MM.1S (cell line): Measurements from ENCODE around the gene LHFPL2.

Source experiments
- DNase-seq: peaks from one replicate; pipeline ENCODE4 v3.0.0-alpha.2; 2015
- H2AFZ ChIP-seq: fragments of 300-600 bp; sonication (generic); 2 replicates; pipeline ENCODE4 v1.6.0; 2016; ENCODE audit warnings: antibody characterized with exemption, low read length
- H3F3A ChIP-seq: fragments of 300-600 bp; sonication (generic); 2 replicates; pipeline ENCODE4 v1.6.1; 2016; ENCODE audit warnings: mild to moderate bottlenecking, antibody characterized with exemption, low read length, moderate library complexity, mixed read lengths; ENCODE audit not compliant: insufficient read depth
- H3K27ac ChIP-seq: fragments of 300-600 bp; sonication (generic); 2 replicates; pipeline ENCODE4 v1.5.1; 2016; ENCODE audit warnings: mild to moderate bottlenecking, low read length
- H3K27me3 ChIP-seq: fragments of 300-600 bp; sonication (generic); replicated peaks from 2 replicates; pipeline ENCODE4 v1.6.0; 2016; ENCODE audit warnings: low read length; ENCODE audit not compliant: insufficient read depth
- H3K36me3 ChIP-seq: fragments of 300-600 bp; sonication (generic); replicated peaks from 2 replicates; pipeline ENCODE4 v1.6.1; 2016; ENCODE audit warnings: mild to moderate bottlenecking, low read length, mixed read lengths; ENCODE audit not compliant: insufficient read depth
- H3K4me1 ChIP-seq: fragments of 300-600 bp; sonication (generic); 2 replicates; pipeline ENCODE4 v1.6.1; 2016; ENCODE audit warnings: low read length, mixed read lengths
- H3K4me2 ChIP-seq: fragments of 300-600 bp; sonication (generic); 2 replicates; pipeline ENCODE4 v1.6.0; 2016; ENCODE audit warnings: low read depth, low read length
- H3K4me3 ChIP-seq: fragments of 300-600 bp; sonication (generic); 2 replicates; pipeline ENCODE4 v1.5.1; 2016; ENCODE audit warnings: low read length, mixed read lengths
- H3K79me2 ChIP-seq: fragments of 300-600 bp; sonication (generic); 2 replicates; pipeline ENCODE4 v1.6.1; 2016; ENCODE audit warnings: mixed run types, low read length, mixed read lengths
- H3K9ac ChIP-seq: fragments of 300-600 bp; sonication (generic); 2 replicates; pipeline ENCODE4 v1.6.1; 2016; ENCODE audit warnings: low read length, mixed read lengths
- H3K9me2 ChIP-seq: fragments of 300-600 bp; sonication (generic); replicated peaks from 2 replicates; pipeline ENCODE4 v1.6.1; 2016; ENCODE audit warnings: mild to moderate bottlenecking, low read length, mixed read lengths; ENCODE audit not compliant: insufficient read depth
- H3K9me3 ChIP-seq: fragments of 300-600 bp; sonication (generic); replicated peaks from 2 replicates; pipeline ENCODE4 v1.6.1; 2016; ENCODE audit warnings: mild to moderate bottlenecking, low read length, mixed read lengths; ENCODE audit not compliant: insufficient read depth
- H4K20me1 ChIP-seq: fragments of 300-600 bp; sonication (generic); 2 replicates; pipeline ENCODE4 v1.6.1; 2016; ENCODE audit warnings: mild to moderate bottlenecking, low read length, moderate library complexity, mixed read lengths; ENCODE audit not compliant: insufficient read depth
- EZH2 ChIP-seq: fragments of 300-600 bp; sonication (generic); optimal IDR thresholded peaks from 2 replicates; pipeline ENCODE3; 2017; ENCODE audit warnings: low read depth, mild to moderate bottlenecking, antibody characterized with exemption, low read length, mixed read lengths
- EZH2phosphoT487 ChIP-seq: fragments of 300-600 bp; sonication (generic); IDR thresholded peaks from 2 replicates; pipeline ENCODE4 v1.6.1; 2018; ENCODE audit warnings: antibody characterized with exemption, low read length
- TF ChIP-seq, protein P1 (sequence below): fragments of 300-600 bp; sonication (generic); IDR thresholded peaks from 2 replicates; pipeline ENCODE4 v1.5.1; 2016; ENCODE audit warnings: antibody characterized with exemption, low read length, mixed read lengths

Gene LHFPL2

DNA sequence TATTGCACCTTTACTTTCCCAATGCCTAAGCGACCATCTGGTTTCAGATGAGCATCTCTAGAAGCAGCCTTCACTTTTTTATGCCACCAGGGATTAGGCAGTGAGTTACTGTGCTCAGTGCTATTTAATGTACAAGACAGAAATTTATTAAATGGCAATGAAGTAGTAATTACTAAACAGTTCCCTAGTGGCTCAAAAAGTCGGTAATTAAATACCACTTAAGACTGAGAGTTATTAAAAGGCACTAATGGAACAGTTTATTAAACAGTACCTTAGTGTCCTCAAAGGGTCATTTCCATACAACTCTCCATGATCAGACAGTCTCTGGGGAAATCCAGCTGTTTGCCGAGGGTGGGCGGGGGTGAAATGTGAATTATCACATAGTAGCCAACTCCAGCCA, 42.3 kb downstream of the LHFPL2 start:
- Histone ChIP-seq H3K79me2 (no peaks in the 10 kb centered on the region), H3K9me2 (no peaks in the 10 kb centered on the region), H3K4me2 (no peak overlapping the region), H3K9ac (no peak overlapping the region), H3K4me3 (no peak overlapping the region), H2AFZ (no peak overlapping the region), H3K9me3 (no peaks in the 10 kb centered on the region), H3K4me1 (no peaks in the 10 kb centered on the region), H3F3A (no peaks in the 10 kb centered on the region), H3K36me3 (no peaks in the 10 kb centered on the region), H3K27me3 (no peaks in the 10 kb centered on the region), H3K27ac (no peak overlapping the region), H4K20me1 (no peaks in the 10 kb centered on the region)
- no peak for DNase-seq
- TF ChIP-seq EZH2: no peak
- no peak for TF ChIP-seq EZH2phosphoT487
- TF ChIP-seq, protein P1, sequence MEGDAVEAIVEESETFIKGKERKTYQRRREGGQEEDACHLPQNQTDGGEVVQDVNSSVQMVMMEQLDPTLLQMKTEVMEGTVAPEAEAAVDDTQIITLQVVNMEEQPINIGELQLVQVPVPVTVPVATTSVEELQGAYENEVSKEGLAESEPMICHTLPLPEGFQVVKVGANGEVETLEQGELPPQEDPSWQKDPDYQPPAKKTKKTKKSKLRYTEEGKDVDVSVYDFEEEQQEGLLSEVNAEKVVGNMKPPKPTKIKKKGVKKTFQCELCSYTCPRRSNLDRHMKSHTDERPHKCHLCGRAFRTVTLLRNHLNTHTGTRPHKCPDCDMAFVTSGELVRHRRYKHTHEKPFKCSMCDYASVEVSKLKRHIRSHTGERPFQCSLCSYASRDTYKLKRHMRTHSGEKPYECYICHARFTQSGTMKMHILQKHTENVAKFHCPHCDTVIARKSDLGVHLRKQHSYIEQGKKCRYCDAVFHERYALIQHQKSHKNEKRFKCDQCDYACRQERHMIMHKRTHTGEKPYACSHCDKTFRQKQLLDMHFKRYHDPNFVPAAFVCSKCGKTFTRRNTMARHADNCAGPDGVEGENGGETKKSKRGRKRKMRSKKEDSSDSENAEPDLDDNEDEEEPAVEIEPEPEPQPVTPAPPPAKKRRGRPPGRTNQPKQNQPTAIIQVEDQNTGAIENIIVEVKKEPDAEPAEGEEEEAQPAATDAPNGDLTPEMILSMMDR: no peak

DNA sequence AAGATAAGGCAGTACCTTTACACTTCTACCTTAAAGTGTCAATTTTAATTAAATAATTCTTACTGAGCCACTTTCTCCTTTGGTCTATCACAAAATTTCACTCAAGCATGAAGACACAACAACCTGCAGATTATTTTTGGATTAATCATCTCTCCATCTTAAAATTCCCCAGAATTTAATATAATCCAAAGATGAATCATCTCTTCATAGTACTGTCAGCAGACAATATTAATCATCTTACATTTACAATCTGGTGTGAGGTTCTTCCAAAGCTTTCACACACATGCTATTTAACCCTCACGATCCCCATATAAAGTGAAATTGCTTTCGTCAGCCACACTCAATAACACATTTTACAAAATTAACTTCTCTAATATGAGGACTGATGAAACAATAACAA, 43.0 kb downstream of the LHFPL2 start:
- Histone ChIP-seq H3K4me3 (no peak overlapping the region), H3K9me3 (no peaks in the 10 kb centered on the region), H3K4me2 (no peak overlapping the region), H2AFZ (no peak overlapping the region), H3K4me1 (no peaks in the 10 kb centered on the region), H3K79me2 (no peaks in the 10 kb centered on the region), H4K20me1 (no peaks in the 10 kb centered on the region), H3K36me3 (no peaks in the 10 kb centered on the region), H3K27ac (no peak overlapping the region), H3K27me3 (no peaks in the 10 kb centered on the region), H3F3A (no peaks in the 10 kb centered on the region), H3K9ac (no peak overlapping the region), H3K9me2 (no peaks in the 10 kb centered on the region)
- no peak for TF ChIP-seq EZH2phosphoT487
- TF ChIP-seq, protein P1: no peak
- TF ChIP-seq EZH2: no peak
- no peak for DNase-seq

DNA sequence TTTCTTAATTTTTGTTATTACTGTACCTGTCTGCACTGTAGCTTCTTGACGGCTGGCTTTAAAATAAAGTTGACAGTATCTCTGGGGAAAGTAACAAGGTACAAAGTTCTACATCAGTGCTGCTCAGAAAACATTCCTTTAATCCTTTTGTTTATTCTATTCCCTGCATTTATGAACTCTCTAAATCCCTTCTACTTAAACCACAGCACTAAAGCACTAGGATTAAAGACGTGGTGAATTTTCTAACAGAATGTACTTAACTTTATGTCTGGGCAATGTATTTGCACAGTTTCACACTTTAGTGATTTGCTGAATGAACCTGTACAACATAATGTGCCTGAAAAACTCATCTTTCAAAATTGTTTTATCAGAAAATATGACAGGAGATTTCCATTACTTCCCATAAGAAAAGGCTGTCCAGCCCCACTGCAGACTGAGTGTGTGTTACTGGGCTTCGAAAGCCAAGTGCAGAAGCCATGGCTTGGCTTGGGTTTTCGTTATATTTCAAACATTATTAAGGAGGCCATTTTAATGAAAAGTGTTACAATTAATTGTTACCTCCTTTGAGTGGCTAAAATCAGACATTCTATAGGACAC, 43.8 kb downstream of the LHFPL2 start:
- H2AFZ ChIP-seq: no peak overlapping the region
- H4K20me1 ChIP-seq: no peaks in the 10 kb centered on the region
- H3K4me1 ChIP-seq: no peaks in the 10 kb centered on the region
- H3K9me2 ChIP-seq: no peaks in the 10 kb centered on the region
- no peaks in the 10 kb centered on the region for H3F3A ChIP-seq
- H3K9ac ChIP-seq: no peak overlapping the region
- no peak for DNase-seq
- H3K79me2 ChIP-seq: no peaks in the 10 kb centered on the region
- no peaks in the 10 kb centered on the region for H3K9me3 ChIP-seq
- H3K27ac ChIP-seq: no peak overlapping the region
- H3K36me3 ChIP-seq: no peaks in the 10 kb centered on the region
- no peak overlapping the region for H3K4me3 ChIP-seq
- TF ChIP-seq EZH2: no peak
- TF ChIP-seq, protein P1: no peak
- no peak for TF ChIP-seq EZH2phosphoT487
- H3K4me2 ChIP-seq: no peak overlapping the region
- H3K27me3 ChIP-seq: no peaks in the 10 kb centered on the region
